LNCaP clone FGC (cell line): Measurements from ENCODE around the gene CHPF.

ENCODE experiments used
- DNase-seq: peaks from one replicate; pipeline ENCODE4 v3.0.0-alpha.2; 2011; ENCODE audit warnings: low read depth
- H3K4me3 ChIP-seq: 2 replicates; pipeline ENCODE4 v1.5.1; 2011; ENCODE audit warnings: mild to moderate bottlenecking, low read depth, low read length, control low read depth
- TF ChIP-seq, protein P1 (sequence below): IDR thresholded peaks from 2 replicates; pipeline ENCODE4 v1.5.1; 2012; ENCODE audit warnings: mild to moderate bottlenecking; ENCODE audit not compliant: control insufficient read depth, insufficient read depth; ENCODE audit errors: extremely low read depth

Gene CHPF

GRCh38 chr2:219556413-219556812 is 12.8 kb upstream of the CHPF start:
- DNase-seq = no peak
- TF ChIP-seq, protein P1, sequence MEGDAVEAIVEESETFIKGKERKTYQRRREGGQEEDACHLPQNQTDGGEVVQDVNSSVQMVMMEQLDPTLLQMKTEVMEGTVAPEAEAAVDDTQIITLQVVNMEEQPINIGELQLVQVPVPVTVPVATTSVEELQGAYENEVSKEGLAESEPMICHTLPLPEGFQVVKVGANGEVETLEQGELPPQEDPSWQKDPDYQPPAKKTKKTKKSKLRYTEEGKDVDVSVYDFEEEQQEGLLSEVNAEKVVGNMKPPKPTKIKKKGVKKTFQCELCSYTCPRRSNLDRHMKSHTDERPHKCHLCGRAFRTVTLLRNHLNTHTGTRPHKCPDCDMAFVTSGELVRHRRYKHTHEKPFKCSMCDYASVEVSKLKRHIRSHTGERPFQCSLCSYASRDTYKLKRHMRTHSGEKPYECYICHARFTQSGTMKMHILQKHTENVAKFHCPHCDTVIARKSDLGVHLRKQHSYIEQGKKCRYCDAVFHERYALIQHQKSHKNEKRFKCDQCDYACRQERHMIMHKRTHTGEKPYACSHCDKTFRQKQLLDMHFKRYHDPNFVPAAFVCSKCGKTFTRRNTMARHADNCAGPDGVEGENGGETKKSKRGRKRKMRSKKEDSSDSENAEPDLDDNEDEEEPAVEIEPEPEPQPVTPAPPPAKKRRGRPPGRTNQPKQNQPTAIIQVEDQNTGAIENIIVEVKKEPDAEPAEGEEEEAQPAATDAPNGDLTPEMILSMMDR = no peak
- H3K4me3 ChIP-seq = no peak overlapping the region

DNA sequence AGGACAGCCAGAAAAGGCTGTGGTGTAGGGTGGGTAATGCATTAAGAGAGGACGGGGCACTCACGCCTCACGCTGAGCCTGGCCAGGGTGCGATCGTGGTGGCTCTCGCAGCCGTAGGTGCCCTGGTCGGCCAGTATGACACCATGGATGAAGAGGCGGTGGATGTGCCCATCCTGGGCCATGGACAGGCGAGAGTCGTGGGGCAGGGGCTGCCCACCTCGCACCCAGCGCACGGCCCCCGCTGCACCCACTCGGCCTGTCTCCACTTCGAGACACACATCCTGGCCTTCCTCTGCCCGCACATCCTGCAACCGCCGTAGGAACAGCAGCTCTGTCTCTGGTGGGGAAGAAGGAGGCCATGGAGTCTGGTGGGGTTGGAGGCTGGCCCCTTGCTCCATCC is 12.3 kb upstream of the CHPF start:
- DNase-seq = no peak
- no peak overlapping the region for H3K4me3 ChIP-seq
- TF ChIP-seq, protein P1 = no peak

DNA sequence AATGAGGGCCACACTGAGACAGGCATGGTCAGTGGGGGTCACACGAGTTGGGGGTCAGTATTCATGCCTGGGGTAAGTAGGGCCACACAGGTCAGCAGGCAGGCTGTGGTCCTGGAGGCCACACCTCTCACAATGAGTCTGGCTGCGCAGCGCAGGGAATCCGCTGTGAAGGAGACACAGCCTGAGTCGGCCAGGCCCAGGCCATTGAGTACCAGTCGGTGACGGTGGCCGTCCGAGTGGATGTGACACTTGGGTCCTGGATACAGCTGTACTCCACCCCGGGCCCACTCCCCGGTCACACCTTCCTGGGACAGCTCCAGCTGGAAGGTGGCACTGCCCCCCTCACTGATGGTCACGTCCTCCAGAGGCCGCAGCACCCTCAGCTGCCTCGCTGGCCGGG is 10.7 kb upstream of the CHPF start:
- no peak overlapping the region for H3K4me3 ChIP-seq
- TF ChIP-seq, protein P1 = no peak
- no peak for DNase-seq

GRCh38 chr2:219553463-219553963 is 9.9 kb upstream of the CHPF start:
- no peak for DNase-seq
- no peak overlapping the region for H3K4me3 ChIP-seq
- TF ChIP-seq, protein P1 = no peak

GRCh38 chr2:219553168-219553417 is 9.5 kb upstream of the CHPF start:
- H3K4me3 ChIP-seq = peak overlapping the region; percentile 45
- DNase-seq = no peak
- TF ChIP-seq, protein P1 = no peak

- peak overlapping the region; percentile 45 for H3K4me3 ChIP-seq
- TF ChIP-seq, protein P1 = no peak
- no peak for DNase-seq
Measured at GRCh38 chr2:219552382-219553167, 9.0 kb upstream of the CHPF start.
